ENCODE measurements around the gene PRDM5.

PRDM5 gene

DNA sequence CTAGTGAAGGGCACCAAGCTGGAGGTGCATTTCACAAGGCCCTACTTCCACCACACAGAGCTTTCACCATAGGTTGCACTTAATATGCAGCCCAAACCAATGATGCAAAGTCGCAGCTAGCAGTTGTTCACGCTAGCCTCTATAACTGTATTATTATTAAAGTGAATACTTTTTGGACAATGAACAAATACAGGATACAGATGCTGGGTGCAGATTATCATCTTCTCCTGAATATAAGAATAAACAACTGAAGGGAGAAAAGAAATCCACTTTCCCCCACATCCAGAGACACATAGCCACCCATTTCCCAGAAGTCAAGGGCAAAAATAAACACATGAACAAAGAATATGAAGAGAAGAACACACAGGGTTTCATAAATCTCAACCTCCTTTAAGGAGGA, 107.2 kb downstream of the PRDM5 start:
- no peak for DNase-seq

DNA sequence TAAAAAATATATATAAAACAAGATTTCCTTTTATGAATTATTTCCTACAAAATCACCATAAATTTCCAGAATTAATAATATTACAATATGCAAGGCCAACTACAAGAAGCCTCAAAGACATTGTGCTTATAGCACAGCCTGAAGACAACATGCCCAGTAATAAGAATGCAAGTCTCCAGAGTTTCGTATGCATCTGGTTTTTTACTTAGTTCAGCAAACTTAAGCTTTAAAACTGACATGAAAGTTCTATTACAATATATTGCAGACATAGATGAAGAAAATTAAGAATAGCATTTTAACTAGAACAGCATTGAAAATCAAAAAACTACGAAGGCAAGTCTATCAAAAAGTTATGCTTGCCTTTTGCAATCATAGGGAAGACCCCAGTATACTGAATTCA, 107.6 kb downstream of the PRDM5 start:
- DNase-seq, result no peak

GRCh38 chr4:120812216-120812615, 110.3 kb downstream of the PRDM5 start:
- no peak for DNase-seq

GRCh38 chr4:120809518-120809917, 113.0 kb downstream of the PRDM5 start:
- DNase-seq, result no peak

DNA sequence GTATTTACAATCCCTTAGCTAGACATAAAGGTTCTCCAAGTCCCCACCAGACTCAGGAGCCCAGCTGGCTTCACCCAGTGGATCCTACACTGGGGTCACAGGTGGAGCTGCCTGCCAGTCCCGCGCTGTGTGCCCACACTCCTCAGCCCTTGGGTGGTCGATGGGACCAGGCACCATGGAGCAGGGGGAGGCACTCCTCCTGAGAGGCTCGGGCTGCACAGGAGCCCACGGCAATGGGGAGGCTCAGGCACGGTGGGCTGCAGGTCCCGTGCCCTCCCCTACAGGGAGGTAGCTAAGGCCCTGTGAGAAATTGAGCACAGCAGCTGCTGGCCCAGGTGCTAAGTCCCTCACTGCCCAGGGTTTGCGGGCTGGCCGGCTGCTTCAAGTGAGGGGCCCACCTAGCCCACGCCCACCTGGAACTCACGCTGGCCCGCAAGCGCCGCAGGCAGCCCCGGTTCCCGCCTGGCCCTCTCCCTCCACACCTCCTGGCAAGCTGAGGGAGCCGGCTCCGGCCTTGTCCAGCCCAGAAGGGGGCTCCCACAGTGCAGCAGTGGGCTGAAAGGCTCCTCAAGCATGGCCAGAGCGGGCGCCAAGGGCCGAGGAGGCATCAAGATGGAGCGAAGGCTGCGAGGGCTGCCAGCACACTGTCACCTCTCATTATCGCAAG, 113.9 kb downstream of the PRDM5 start:
- no peak for DNase-seq

GRCh38 chr4:120801137-120801758, 121.3 kb downstream of the PRDM5 start:
- no peak for DNase-seq

DNA sequence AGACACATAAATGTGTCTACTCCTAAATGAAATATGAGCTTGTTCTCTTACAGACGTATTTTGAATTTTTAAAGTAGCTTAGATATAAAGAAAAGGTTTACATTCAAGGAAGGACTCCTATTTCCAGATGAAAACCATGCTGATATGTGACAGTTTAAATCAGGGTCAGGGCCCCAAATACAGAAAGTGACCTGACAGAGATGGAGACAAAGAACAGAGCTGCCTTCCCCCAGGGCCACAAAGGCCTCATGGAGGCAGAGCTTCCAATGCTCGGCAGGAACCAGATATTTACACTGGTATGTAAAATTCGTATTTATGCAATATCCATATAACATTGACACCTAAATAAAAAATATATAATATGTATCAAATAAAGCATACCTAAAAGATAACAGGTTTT, 124.0 kb downstream of the PRDM5 start:
- no peak for DNase-seq

GRCh38 chr4:120796271-120796670, 126.3 kb downstream of the PRDM5 start:
- DNase-seq, result no peak

DNA sequence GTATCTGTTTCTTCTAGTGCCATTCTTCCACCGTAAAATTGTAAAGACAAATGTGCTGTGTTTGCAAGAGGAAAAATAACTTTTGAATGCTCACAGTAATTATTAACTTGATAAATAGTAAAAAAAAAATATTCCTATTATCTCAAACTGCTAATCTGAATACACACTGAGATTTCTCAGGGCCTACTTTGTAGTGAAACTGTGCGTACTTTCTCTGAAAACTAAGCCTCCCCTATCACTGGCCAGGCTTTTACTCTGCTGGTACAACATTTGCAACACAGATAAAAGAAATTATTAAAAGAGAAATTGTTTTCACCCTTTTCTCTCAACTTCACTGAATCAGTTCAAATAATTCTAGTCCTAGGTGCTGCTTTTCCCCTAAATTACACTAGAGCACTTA, 137.3 kb downstream of the PRDM5 start:
- DNase-seq, result no peak

DNA sequence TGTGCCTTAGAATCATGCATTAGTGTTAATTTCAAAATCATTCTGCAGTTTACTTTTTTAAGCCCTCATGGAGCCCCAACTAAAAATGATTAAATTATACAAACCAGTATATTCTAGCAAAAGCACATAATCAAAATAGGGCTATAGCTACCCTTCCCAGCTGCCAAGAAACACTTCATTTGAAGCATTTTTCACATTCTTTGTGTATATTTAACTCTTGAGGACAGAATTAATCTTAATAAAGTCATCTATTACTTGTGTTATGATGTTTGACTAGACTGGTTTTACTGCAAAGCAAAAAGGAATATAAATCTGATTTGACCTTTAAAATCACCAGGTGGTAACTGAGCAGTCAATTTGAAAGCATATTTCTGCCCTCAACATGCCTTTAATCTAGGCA, 145.1 kb downstream of the PRDM5 start:
- no peak for DNase-seq

GRCh38 chr4:120775431-120775830, 147.1 kb downstream of the PRDM5 start:
- DNase-seq, result no peak

DNA sequence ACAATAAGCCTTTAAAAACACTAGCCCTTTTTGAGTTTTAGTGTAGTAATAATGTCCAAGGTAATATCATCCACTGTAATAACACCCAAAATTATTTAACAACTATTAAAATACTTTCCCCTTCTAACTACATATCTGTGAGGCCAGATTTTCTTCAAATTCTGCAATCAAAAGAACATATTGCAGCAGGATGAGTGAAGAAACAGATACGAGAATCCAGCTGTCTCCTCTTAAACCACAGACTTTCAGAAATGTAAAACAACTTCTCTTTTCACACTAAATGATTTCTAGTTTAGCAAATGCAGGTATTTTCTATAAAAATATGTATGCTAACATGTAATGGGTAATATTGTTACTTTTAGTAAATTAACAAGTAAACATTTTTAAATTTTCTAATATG, 148.9 kb downstream of the PRDM5 start:
- no peak for DNase-seq

DNA sequence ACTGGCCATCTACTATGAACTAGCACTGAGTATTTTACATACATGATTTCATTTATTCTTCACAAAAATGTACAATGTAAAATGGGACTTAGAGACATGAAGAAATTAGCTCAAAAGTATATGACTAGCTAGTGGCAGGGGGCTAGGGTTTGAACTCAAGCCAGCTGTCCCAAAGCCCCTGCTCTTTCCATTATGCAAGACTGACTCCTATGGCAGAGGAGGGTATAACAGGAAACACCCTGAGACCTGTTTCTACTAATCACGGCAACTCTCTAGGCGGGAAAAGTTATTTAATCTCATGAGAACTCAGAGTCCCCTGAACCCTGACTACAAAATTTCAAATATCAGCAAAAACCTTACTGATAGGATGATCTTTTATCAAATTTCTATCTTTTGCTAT, 150.6 kb downstream of the PRDM5 start:
- no peak for DNase-seq

GRCh38 chr4:120770897-120771296, 151.6 kb downstream of the PRDM5 start:
- no peak for DNase-seq

- DNase-seq, result no peak
These were observed 153.3 kb downstream of the PRDM5 start for GRCh38 chr4:120769227-120769626.

GRCh38 chr4:120765260-120765680, 157.3 kb downstream of the PRDM5 start:
- DNase-seq, result no peak

GRCh38 chr4:120763650-120764049, 158.9 kb downstream of the PRDM5 start:
- DNase-seq, result no peak

GRCh38 chr4:120761070-120761469, 161.5 kb downstream of the PRDM5 start:
- no peak for DNase-seq

GRCh38 chr4:120760047-120760446, 162.5 kb downstream of the PRDM5 start:
- no peak for DNase-seq

GRCh38 chr4:120755864-120756263, 166.7 kb downstream of the PRDM5 start:
- DNase-seq, result no peak

DNA sequence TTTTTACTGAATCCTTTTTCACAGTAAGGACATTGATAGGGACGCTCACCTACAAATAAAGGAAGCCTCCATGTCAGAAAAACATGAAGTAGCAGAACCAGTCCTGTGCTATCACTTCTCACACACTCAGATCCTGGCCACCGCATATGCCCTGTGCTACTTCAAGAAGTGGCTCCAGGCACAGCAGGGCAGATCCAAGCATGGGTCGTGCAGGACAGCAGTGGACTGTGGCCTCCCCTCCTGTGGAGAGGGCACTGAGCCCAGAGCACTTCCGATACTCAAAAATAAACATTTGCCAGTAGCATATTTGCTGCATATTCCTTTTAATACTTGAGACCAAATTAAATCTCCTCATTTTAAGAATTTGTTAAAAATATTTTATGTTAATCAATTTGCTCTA, 167.9 kb downstream of the PRDM5 start:
- no peak for DNase-seq

DNA sequence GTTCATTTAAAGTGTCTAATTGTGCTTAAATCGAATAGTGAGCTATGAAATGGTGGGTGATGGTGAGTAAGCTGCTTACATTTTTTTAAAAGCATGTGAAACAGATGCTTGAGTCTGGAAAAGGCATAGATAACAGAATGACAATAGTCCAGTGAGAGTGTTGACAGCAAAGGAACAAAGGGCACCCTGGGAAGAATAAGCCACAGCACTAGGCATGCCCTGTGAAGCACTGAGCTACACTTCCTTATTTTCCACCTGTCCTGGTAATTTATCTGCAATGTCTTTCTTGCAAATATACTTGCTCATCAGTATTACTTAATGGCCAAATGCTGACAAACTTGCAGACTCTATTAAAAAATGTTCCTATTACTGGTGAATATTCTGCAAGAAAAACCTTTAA, 168.7 kb downstream of the PRDM5 start:
- no peak for DNase-seq

DNA sequence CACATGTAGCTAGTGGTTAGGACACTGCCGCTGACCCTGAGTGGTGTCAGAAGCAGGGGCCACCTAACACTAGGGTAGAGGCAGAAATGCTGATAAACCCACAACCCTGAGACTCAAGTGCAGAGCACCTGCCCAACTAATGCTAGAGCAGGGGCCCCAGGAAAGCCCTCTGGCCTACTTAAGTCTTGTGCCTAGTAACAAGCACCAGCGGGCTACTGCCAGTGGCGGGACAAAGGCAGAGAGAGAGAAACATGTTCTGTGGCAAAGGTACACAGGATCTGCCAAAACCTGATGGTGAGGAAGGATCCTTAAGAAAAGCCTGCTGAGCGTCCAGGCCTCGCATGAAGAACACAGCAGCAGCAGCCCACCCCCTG, 172.4 kb downstream of the PRDM5 start:
- DNase-seq, result no peak

GRCh38 chr4:120749445-120750151, 172.9 kb downstream of the PRDM5 start:
- no peak for DNase-seq

All from DMS79 (cell line).